ENCODE results near the gene STEAP2.

The STEAP2 gene

DNA sequence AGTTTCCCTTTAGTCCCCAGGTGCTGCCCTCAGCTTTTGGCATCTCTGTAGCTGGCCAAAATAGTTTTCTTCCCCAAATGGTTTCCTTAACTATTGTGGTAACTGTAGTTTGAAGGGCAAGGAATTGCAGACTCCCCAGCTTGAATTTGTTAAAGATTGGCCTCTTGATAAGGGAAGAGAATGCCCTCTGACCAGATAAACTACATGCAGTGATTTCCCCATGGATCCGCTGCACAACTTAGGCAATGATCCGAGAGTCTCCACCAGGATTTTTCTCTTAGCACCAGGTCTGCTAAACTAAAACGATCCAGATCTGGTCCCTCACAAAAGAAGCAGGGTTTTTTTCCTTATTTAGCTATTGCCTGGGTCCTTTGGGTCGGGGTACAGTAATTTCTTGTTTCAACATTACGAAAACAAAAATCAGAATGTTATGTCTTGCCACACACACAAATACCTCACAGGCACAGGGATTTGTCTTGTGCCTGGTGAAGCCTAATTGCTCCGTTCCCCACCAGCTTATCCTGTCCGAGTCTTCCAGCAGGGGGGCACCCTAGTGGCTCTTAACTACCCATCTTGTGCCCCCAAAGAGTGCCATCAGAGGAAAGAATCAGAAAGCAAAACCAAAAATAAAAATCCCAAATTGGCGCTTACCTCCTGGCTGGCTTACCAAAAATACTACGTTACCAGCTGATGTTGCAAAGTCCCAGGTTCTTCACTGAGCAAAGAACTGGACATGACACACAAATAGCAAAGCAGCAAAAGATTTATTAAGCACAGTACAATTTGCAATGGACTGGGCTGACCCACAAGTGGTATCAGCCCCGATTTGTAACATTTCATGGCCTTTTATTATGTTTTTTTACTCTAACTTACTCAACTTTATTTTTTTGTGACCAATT is 16.4 kb upstream of the STEAP2 start:
- DNase-seq = no peak

DNA sequence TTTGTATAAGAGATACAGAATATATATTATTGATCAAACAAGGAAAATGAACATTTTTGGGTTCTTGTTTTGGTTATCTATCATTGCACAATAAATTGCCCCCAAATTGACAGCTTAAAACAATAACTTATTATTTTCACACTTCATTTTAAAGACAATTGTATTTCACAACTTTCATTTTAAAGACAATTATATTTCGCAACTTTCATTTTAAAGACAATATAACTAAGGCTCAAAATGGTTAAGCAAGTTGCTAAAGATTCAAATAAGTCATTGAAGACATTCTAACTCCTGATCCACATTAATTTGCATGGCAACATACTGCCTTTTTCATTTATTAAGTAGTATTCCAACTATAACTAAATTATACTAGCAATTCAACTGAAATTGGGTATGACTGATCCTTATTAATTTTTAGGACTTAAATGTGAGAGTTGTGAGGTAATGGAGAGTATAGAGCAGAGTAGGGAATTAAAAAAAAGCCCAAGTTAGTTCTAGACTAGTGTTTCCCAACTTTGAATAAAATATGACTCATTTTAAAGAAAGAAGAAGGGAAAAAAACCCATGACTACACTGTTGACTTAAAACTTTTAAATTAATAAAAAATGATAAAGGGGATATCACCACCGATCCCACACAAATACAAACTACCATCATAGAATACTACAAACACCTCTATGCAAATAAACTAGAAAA is 9.9 kb upstream of the STEAP2 start:
- no peak for DNase-seq

DNA sequence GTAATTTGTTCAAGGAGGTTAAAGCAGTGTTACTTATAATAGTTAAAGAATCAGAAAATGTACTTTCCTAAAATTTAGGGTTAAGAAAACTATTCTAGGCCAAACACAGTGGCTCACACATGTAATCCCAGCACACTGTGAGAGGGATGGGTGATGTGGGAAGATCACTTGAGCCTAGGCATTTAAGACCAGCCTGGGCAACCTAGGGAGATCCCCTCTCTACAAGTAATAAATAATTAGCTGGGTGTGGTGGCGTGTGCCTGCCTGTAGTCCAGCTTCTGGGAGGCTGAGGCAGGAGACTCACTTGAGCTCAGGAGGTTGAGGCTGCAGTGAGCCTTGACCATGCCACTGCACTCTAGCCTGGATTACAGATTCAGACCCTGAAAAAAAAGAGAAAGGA is 3.6 kb upstream of the STEAP2 start:
- DNase-seq = no peak

DNA sequence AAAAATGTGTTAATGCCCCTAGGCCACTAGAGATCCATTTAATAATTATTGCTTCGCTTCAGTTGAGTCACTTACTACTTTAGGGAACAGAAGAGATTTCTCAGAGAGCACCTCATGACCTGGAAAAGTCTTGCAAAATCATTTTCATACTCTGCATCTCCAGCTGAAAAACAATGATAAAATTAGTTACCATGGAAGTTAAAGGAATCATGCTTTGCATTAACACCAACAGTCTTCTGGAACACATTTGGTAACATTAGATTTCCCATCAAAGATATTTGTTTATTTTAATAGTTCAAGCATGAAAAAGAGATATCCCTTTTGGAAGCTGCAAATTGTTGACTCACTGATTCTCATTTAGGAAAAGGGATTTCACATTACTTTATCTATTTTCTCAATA is 1.8 kb upstream of the STEAP2 start:
- peak; percentile 81 for DNase-seq

DNA sequence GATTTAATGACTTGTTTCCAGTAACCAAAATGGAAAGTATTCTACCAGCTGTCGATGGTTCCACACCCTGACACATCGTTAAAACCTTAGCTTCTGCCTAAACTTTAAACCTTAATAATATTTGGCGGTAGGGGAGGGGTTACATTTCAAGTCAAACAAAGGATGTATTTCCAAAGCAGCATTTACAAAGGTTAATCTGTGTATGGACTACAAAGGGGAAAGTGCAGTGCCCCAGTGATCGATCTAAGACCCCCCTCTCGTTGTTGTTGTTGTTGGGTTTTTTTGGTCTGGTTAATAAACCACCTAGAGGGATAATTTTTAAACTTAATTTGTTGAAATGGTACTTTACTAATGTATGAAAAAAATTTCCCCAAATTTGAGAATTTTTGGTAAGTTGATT is 1.1 kb upstream of the STEAP2 start:
- peak; percentile 13 for DNase-seq

DNA sequence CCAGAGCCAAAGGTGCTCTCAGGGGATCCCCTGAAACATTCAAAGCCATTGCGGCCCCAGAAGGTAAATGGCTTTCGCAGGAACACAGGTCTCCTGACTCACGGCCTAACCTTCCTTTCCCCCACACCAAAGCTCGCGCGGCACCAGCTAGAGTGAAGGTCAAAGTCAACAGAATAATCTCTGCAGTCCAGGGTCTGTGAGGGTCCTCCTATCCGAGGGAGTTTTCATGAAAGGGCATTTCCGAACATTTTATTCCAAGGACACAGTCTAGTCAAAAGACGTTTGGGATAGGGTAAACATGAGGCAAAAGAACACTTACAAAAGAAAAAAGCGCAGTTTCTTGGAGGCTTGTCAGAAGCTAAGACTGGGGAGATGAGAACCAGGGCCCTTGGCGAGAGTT is 559 bp upstream of the STEAP2 start:
- no peak for DNase-seq

DNA sequence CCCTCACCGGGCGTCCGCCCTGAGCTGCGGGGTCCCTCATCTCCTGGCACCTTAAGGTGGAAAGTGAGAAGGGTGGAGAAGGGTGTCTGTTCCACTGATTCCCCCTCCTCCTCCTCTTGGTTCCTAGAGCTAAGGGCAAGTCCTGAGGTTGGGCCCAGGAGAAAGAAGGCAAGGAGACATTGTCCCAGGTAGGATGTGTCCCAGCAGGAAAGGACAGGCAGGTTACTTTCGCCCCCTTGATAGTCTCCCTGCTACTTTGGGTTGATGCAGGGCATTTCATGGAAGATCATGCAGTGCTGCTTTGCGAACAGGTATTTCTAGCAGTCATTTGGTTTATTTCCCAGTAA is 582 bp downstream of the STEAP2 start:
- DNase-seq = peak; percentile 65

GRCh38 chr7:90213521-90213920 is 2.0 kb downstream of the STEAP2 start:
- no peak for DNase-seq

DNA sequence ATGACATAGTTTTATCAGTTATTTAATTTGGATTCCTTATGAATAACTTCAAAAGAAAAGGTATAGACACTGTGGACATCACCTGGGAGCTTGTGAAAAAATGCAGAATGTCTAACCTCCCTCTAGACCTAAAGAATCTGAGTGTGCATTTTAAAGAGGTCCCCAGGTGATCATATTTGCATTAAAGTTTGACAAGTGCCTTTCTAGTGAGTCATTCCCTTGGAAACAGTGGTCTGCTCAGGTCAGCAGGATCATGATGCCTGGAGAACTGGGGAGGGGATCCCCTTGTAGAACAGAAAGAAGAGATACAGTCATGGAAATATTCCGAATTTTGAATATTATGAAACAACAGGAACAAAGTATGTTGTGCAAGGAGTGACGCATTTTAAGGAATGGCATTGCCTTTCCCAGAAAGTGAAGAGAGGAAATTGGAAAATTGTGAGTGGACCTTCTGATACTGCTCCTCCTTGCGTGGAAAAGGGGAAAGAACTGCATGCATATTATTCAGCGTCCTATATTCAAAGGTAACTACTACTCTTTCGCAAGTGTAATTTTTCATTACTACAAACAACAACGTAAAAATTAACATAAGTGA is 4.6 kb downstream of the STEAP2 start:
- DNase-seq = no peak

DNA sequence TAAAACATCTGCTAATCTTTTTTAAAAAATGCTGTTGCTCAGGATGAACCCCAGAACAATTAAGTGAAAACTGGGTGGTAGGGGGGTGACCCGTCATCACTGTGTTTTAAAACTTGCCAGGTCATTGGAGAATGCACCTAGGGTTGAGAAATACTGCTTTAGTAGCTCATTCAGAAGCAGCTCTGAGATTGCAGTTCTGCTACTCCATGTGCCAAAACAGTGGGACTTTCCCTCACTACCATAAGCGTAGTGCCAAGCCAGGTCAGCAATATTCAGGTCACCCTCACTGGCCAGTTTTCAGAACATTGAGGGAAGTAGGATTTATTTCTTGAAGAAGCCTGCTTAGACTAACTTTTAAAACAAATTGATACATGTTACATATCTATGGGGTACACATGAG is 5.2 kb downstream of the STEAP2 start:
- no peak for DNase-seq

- no peak for DNase-seq
Observed at GRCh38 chr7:90222390-90222789, 10.8 kb downstream of the STEAP2 start.

DNA sequence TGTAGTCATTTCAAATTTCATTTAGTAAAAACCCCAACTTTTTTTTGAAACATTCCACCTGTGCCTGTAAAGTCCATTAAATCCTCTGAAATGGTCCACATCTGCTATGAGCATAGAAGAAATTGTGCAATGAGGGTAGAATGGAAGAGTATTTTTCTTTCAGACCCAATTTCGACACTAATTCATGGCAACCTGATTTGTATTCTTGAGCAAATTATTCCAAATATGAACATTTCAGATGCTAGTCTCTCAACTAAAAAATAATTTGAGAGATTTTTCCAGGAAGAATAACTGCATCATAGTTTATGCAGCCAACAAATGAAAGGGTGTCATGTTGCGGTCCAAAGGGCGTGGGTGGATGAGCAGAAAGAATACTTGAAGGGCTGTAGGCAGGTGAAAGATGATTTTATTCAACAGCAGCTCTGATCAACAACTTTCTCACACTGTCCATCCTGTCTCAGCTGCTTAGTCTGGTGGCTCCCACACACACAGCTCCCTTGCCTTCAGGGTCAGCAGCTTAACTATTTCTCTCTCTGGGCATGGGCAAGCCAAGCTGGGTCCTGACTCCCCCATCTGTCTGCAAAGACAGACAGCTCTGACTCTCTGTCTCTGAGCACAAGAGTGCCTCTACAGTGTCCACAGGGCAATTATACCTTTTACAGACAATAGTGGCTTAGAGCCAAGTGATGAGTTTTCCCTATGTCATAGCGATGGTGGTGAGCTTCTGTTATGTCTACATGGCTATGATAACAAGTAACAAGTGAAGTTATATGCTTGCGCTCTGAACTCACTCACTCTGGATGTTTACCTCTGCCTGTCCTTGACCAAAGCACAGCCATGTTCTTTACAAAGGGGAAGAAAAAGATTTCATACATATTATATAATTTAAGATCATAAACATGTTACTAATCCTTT is 11.5 kb downstream of the STEAP2 start:
- peak; percentile 34 for DNase-seq

DNA sequence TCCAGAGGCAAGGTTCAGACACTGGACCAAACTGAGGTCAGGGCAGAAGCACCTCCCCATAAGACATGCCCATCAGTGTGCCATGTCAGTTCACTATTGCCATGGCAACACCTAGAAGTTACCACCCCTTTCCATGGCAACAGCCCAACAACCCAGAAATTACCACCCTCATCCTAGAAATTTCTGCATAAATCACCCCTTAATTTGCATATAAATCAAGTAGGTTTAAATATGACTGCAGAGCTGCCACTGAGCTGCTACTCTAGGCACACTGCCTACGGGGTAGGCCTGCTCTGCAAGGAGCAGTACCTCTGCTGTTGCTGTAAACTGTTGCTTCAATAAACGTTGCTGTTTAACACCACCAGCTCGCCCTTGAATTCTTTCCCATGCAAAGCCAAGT is 12.7 kb downstream of the STEAP2 start:
- DNase-seq = no peak

- no peak for DNase-seq
Observed at GRCh38 chr7:90225181-90225580, 13.6 kb downstream of the STEAP2 start.

DNA sequence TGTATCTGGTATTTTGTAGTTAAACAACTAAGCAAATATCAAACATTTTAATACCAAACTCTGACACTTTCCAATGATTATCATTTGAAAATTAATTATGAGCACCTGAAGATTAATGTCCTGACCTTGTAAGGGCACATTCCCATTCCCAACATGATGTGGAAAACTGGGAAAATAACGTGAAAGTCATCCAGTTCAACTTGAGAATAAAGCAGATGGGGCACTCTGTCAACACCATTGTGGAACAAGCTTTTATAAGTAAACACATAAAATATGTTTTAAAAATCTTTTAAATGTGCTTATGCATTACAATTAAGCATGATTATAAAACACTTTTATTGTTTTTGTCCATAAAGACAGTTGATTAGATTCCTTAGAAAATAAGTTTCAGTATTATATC is 14.1 kb downstream of the STEAP2 start:
- DNase-seq = no peak

DNA sequence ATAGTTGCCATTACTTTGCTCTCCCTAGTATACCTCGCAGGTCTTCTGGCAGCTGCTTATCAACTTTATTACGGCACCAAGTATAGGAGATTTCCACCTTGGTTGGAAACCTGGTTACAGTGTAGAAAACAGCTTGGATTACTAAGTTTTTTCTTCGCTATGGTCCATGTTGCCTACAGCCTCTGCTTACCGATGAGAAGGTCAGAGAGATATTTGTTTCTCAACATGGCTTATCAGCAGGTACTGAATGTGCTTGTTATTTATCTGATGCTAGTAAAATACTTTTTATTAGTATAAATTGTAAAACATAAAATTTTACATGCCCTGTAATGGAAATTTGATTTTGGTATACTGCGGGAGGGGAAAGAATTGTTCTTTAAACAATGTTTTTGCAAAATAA is 15.7 kb downstream of the STEAP2 start:
- DNase-seq = no peak

DNA sequence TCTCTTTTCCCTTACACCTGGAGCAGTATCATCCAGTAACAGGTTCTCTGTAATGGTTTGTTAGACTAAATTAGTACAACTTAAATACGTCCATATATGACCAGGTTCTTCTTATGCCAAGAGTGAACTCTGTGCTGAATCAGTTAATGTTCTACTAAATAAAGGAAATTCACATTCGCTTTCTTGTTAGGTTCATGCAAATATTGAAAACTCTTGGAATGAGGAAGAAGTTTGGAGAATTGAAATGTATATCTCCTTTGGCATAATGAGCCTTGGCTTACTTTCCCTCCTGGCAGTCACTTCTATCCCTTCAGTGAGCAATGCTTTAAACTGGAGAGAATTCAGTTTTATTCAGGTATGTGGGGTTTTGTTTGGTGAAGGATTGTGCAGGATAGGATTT is 18.1 kb downstream of the STEAP2 start:
- DNase-seq = no peak

GRCh38 chr7:90230834-90231233 is 19.3 kb downstream of the STEAP2 start:
- no peak for DNase-seq

DNA sequence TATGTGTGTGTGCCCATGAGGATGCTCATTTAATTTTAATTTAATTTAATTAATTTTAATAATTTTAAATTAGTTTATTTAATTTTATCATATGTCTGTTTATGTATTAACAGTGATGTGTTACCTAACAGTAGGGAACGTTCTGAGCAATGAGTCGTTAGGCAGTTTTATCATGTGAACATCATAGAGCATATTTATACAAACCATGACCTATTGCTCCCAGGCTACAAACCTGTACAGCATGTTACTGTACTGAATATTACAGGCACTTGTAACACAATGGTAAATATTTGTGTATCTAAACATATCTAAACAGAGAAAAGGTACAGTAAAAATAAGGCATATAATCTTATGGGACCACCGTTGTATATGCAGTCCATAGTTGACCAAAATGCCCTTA is 19.8 kb downstream of the STEAP2 start:
- no peak for DNase-seq

- DNase-seq = no peak
Observed at GRCh38 chr7:90232430-90232829, 20.9 kb downstream of the STEAP2 start.

- no peak for DNase-seq
Observed at GRCh38 chr7:90233569-90233968, 22.0 kb downstream of the STEAP2 start.

GRCh38 chr7:90236721-90237289 is 25.3 kb downstream of the STEAP2 start:
- DNase-seq = no peak

DNA sequence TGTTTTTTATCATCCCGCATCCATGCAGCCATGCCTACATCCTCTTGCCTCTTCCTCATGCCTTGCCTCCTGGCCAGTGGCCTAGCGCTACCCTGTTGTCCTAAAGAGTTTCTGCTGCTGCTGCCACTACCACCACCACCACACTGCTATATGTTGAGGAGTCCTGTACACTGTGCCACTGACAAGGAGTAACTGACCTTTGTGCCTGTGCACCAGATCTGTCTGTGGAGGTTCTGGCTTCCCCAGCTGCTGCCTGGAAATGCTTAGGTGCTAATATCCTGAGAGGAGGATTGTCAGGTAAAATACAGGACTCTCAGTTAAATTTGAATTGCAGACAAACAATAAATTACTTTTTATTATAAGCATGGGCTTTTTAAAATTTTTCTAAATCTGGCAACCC is 26.5 kb downstream of the STEAP2 start:
- no peak for DNase-seq

Data from NCI-H526 treated with DMSO at 0.1 percent for 48 hours (cell line).